Gastroesophageal sphincter (tissue), 4 donors: ENCODE results near the gene WNK2. TPM values are rescaled to one million over a fixed set of nuclear protein-coding genes. Genes with fewer than 3 reads are reported as not detected.

Experiments
- ATAC-seq: fragments of 150-250 bp; one replicate; pipeline ENCODE4 v1.9.1; 2016; ENCODE audit warnings: mild to moderate bottlenecking, moderate library complexity
- H3K27ac ChIP-seq, 4 donors: fragments of 200-600 bp; sonication (generic) in 3 of 4; 1 replicate in 3 of 4; 2 replicates in 1 of 4; pipeline ENCODE4 v1.5.1; 2016 to 2019
- H3K27me3 ChIP-seq: fragments of 200-600 bp; sonication (generic); one replicate; pipeline ENCODE4 v1.5.1; 2019
- H3K36me3 ChIP-seq, 2 donors: fragments of 200-600 bp; sonication (generic); one replicate each; pipeline ENCODE4 v1.5.1; 2019; ENCODE audit warnings: control low read depth in 1 of 2
- H3K4me1 ChIP-seq, 3 donors: fragments of 200-600 bp; sonication (generic); 1 replicate in 2 of 3; 2 replicates in 1 of 3; pipeline ENCODE4 v1.5.1; 2016 to 2019; ENCODE audit warnings: control low read depth in 2 of 3
- H3K4me3 ChIP-seq, 2 donors: fragments of 200-600 bp; sonication (generic); one replicate each; pipeline ENCODE4 v1.5.1; 2019; ENCODE audit warnings: mild to moderate bottlenecking in 1 of 2, moderate library complexity in 1 of 2
- H3K9me3 ChIP-seq, 3 donors: fragments of 200-600 bp; sonication (generic); one replicate each; pipeline ENCODE4 v1.5.1; 2017 to 2019; ENCODE audit warnings: control low read depth in 2 of 3
- CTCF ChIP-seq, 4 experiments: fragments of 200-600 bp in 2 of 4; fragments of 450-650 bp in 2 of 4; sonication (generic) in 1 of 4; IDR thresholded peaks; one replicate each; pipeline ENCODE4 v1.5.1; 2017 to 2019; ENCODE audit warnings: antibody characterized with exemption in 4 of 4, mild to moderate bottlenecking in 2 of 4, moderate library complexity in 2 of 4
- EP300 ChIP-seq: sonication (generic); formaldehyde crosslinking; IDR thresholded peaks from one replicate; pipeline ENCODE4 v1.6.1; 2017; ENCODE audit warnings: antibody characterized with exemption, mild to moderate bottlenecking
- POLR2A ChIP-seq, 2 donors: fragments of 450-650 bp; IDR thresholded peaks; one replicate each; pipeline ENCODE4 v1.6.1; 2017; ENCODE audit warnings: antibody characterized with exemption in 2 of 2, mild to moderate bottlenecking in 2 of 2, moderate library complexity in 1 of 2
- POLR2AphosphoS5 ChIP-seq: sonication (generic); formaldehyde crosslinking; IDR thresholded peaks from one replicate; pipeline ENCODE4 v1.6.1; 2017; ENCODE audit warnings: antibody characterized with exemption
- WGBS, 2 donors: methylation state at CpG; one replicate each; pipeline ENCODE4 v1.1.5; 2018; ENCODE audit warnings: low coverage in 1 of 2; 5-methylcytosine and 5-hydroxymethylcytosine counted together
- total RNA-seq, 4 donors: library from RNA; depleted of rRNA; stranded (reverse); fragments of >200 nt; gene quantifications; one replicate each; pipeline ENCODE4 v1.1.0, GENCODE V29; 2016

The WNK2 gene
- total RNA-seq, 4 donors from 2014 or later = 26.8 to 104 (median 48.6) TPM

- no peak for ATAC-seq
- no peak for TF ChIP-seq CTCF (IDR thresholded peaks at IDR 0.05)
- no peak for TF ChIP-seq POLR2A (IDR thresholded peaks at IDR 0.05)
- no peak for TF ChIP-seq POLR2AphosphoS5
- no peak for TF ChIP-seq EP300
- 67 to 100% methylated on average over 1 to 3 of the region's 33 CpGs for WGBS, 2 donors
- Histone ChIP-seq H3K4me3 (no peak overlapping the region), H3K36me3 (peaks cover 0 to 78% of the 10 kb centered on the region in 2 donors), H3K4me1 (no peaks in the 10 kb centered on the region), H3K27ac (no peak overlapping the region), H3K27me3 (no peaks in the 10 kb centered on the region), H3K9me3 (no peaks in the 10 kb centered on the region)
Observed at GRCh38 chr9:93258818-93259489, 75.0 kb downstream of the WNK2 start.

- WGBS, 2 donors = 95% methylated on average over 4 of the region's 20 CpGs; no CpG with 5 or more reads in 1 of the 2 donors
- H3K27me3 ChIP-seq = no peaks in the 10 kb centered on the region
- peaks cover 0 to 81% of the 10 kb centered on the region in 2 donors for H3K36me3 ChIP-seq
- no peaks in the 10 kb centered on the region for H3K9me3 ChIP-seq
- no peak overlapping the region for H3K4me3 ChIP-seq
- TF ChIP-seq POLR2AphosphoS5 = no peak
- no peak for TF ChIP-seq EP300
- no peak for TF ChIP-seq POLR2A (IDR thresholded peaks at IDR 0.05)
- no peak for TF ChIP-seq CTCF (IDR thresholded peaks at IDR 0.05)
- H3K4me1 ChIP-seq = no peaks in the 10 kb centered on the region
- no peak for ATAC-seq
- no peak overlapping the region for H3K27ac ChIP-seq
Observed at GRCh38 chr9:93259490-93260262, 75.7 kb downstream of the WNK2 start.

- no peaks in the 10 kb centered on the region for H3K27me3 ChIP-seq
- ATAC-seq = no peak
- no peaks in the 10 kb centered on the region for H3K4me1 ChIP-seq
- no peak overlapping the region for H3K4me3 ChIP-seq
- TF ChIP-seq CTCF (IDR thresholded peaks at IDR 0.05) = no peak
- no peak for TF ChIP-seq POLR2A (IDR thresholded peaks at IDR 0.05)
- TF ChIP-seq POLR2AphosphoS5 = no peak
- TF ChIP-seq EP300 = no peak
- peaks cover 0 to 85% of the 10 kb centered on the region in 2 donors for H3K36me3 ChIP-seq
- WGBS, 2 donors = 85% methylated on average over 4 of the region's 12 CpGs; no CpG with 5 or more reads in 1 of the 2 donors
- no peak overlapping the region for H3K27ac ChIP-seq
- no peaks in the 10 kb centered on the region for H3K9me3 ChIP-seq
Observed at GRCh38 chr9:93260263-93261066, 76.5 kb downstream of the WNK2 start.

- Histone ChIP-seq H3K27ac (no peak overlapping the region), H3K4me3 (no peak overlapping the region), H3K36me3 (peaks cover 0 to 86% of the 10 kb centered on the region in 2 donors), H3K9me3 (no peaks in the 10 kb centered on the region), H3K27me3 (no peaks in the 10 kb centered on the region), H3K4me1 (no peaks in the 10 kb centered on the region)
- ATAC-seq = no peak
- TF ChIP-seq POLR2AphosphoS5 (no peak), POLR2A (IDR thresholded peaks at IDR 0.05) (no peak), EP300 (no peak), CTCF (IDR thresholded peaks at IDR 0.05) (no peak)
- WGBS, 2 donors = 100% methylated on average over 1 of the region's 10 CpGs; no CpG with 5 or more reads in 1 of the 2 donors
Observed at GRCh38 chr9:93261281-93261680, 77.3 kb downstream of the WNK2 start.
